ENCODE results near the gene EEF1AKMT3.

EEF1AKMT3 gene

DNA sequence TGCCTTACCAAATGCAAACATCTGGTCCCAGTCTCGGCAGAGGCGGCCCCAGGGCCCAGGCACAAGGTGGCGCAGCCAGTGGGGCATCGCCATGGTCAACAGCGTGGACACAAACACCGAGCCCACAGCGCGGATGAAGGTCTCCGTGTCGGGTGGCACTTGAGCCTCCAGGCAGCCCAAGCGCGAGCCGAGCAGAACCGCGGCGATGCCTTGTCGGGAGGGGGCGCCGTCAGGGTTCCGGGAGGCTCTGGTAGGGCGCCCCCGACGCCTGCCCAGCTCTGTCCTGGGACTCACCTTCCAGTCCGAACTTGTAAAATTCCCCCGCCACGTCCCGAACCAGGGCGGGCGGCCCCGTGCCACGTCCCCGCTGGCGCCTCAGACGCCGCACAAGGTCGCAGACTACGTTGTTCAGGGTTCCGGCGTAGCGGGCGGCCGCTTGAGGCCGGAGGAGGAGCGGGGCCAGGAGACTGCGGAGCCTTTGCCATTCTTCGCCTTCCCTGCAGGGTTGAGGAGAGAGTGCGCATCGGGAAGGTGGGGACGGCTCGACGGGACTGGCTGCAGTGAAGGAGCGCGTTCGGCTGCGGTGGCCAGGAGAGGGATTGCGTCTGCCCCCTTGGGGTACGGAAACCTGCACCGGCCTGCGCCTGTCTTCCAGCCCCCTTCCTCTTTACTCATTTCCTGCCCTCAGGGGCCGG is 7.3 kb upstream of the EEF1AKMT3 start:
- Histone ChIP-seq H3K9me3 (ENCODE audit: severe bottlenecking) (no peaks in the 10 kb centered on the region), H3K27me3 (ENCODE audit: insufficient read depth, low read depth, severe bottlenecking) (no peaks in the 10 kb centered on the region), H3K4me3 (ENCODE audit: low read depth, low read length) (no peak overlapping the region), H3K36me3 (peaks cover 78% of the 10 kb centered on the region), H3K27ac (peak overlapping the region; percentile 94)
- TF ChIP-seq, protein P1, sequence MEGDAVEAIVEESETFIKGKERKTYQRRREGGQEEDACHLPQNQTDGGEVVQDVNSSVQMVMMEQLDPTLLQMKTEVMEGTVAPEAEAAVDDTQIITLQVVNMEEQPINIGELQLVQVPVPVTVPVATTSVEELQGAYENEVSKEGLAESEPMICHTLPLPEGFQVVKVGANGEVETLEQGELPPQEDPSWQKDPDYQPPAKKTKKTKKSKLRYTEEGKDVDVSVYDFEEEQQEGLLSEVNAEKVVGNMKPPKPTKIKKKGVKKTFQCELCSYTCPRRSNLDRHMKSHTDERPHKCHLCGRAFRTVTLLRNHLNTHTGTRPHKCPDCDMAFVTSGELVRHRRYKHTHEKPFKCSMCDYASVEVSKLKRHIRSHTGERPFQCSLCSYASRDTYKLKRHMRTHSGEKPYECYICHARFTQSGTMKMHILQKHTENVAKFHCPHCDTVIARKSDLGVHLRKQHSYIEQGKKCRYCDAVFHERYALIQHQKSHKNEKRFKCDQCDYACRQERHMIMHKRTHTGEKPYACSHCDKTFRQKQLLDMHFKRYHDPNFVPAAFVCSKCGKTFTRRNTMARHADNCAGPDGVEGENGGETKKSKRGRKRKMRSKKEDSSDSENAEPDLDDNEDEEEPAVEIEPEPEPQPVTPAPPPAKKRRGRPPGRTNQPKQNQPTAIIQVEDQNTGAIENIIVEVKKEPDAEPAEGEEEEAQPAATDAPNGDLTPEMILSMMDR (IDR thresholded peaks at IDR 0.05; ENCODE audit: low read depth, low read length), result no peak
- DNase-seq, result no peak

DNA sequence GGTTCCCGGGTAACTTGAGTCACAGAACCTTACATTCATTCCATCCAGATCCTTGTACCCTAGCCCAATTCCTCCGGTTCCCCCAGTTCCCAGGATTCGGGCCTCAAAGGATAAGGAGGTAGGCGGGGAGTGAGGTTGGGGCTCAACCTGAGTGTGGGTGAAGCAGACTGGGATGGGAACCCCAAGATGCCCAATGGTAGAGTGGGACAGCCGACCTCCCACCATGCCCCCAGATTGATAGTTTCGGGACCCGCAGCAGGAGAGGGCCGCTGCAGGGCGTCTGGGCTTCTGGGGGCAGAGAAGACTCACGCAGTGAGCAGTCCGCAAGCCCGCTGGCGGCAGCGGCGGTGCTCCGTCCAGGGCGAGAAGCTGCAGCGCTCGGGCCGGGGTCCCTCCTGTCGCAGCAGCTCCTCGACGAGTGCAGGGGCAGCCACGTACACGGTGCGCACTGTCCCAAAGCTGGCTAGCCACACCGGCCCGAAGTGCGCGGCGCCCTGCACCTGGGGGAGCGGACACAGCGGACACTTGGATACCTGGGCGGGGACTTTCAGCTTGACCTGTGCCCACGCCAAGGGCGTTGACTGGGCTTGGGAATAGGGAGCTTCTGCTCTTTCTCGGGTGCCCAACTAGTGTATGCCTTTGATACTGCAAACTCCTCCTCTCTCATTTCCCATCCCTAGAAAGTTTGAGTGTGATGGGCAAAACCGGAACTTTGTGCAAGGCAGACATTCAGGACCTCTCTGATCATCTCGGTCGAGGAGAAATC is 6.5 kb upstream of the EEF1AKMT3 start:
- Histone ChIP-seq H3K4me3 (ENCODE audit: low read depth, low read length) (peak overlapping the region; percentile 88), H3K27me3 (ENCODE audit: insufficient read depth, low read depth, severe bottlenecking) (no peaks in the 10 kb centered on the region), H3K27ac (peak overlapping the region; percentile 93), H3K9me3 (ENCODE audit: severe bottlenecking) (no peaks in the 10 kb centered on the region), H3K36me3 (peaks cover 78% of the 10 kb centered on the region)
- TF ChIP-seq, protein P1 (IDR thresholded peaks at IDR 0.05; ENCODE audit: low read depth, low read length), result no peak
- no peak for DNase-seq

DNA sequence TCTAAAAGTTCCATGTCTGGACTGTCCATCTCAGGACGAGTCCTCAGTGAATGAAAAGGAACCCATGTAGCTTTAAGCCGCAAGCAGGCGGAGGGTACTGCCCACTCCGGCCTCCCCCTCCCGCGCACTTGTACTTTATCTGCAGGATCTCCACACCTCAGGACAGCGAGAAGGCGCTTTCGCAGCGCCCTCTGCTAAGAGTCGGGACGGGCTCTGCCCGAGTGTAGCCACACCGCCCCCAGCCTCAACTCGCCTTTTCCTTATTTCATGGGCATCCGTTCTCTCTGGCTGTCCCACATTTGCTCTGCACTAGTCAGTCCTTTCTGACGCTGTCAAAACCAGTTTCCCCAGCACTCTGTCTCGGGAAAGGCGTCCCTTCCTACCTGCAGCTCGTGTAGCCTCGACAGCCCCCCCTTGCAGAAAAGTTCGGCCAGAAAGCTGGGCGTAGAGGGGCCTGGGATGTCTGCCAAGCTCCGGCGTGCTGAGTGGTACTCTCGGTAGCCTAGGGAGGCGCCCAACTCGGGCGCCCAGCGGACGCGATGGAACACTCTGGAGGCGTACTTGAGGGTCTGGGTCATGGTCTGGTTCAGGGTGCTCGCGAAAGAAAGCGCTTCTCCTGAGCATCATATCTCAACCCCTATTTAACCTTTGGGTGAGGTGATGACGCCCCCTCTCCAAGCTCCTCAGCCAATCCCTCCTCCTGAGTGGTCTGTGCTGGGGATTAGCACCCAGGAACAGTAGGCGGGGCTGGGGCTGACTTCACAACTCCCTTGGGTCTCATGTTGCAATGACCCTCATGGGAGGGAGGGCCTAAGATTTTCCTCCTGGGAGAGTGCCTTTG is 5.7 kb upstream of the EEF1AKMT3 start, which contains the start of gene CYP27B1:
Gene CYP27B1 (minus strand): TSS at position 615 of the 841 bp plus-strand sequence. CDS start 37 bp downstream, at position 578.
- Histone ChIP-seq H3K27me3 (ENCODE audit: insufficient read depth, low read depth, severe bottlenecking) (no peaks in the 10 kb centered on the region), H3K4me3 (ENCODE audit: low read depth, low read length) (peak within 1 kb of the TSS; percentile 88), H3K9me3 (ENCODE audit: severe bottlenecking) (no peaks in the 10 kb centered on the region), H3K36me3 (peaks cover 73% of the 10 kb centered on the region), H3K27ac (peak within 1 kb of the TSS; percentile 93)
- DNase-seq, result peak; percentile 97
- TF ChIP-seq, protein P1 (IDR thresholded peaks at IDR 0.05; ENCODE audit: low read depth, low read length), result no peak

DNA sequence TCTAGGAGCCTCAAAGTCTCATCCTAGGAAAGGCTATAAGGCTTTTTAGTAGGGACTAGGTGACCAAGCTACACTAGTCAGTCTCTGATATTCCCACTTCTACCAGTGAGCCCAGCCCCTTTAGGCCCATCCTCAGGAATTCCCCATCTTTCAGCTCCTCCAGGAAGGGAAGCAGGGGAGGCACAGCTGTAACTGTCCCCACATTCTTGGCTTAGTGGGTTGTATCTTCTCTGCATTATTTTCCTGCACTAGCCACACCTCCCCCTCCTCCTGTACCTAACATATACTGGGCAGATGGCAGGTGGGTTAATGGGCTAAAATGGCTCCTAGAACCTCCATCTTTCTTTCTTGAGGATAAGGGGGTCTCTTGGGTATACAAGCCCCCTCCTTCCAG is 5.1 kb upstream of the EEF1AKMT3 start:
- peak overlapping the region; percentile 88 for H3K4me3 ChIP-seq (ENCODE audit: low read depth, low read length)
- DNase-seq, result peak; percentile 55
- H3K9me3 ChIP-seq (ENCODE audit: severe bottlenecking), result no peaks in the 10 kb centered on the region
- H3K27me3 ChIP-seq (ENCODE audit: insufficient read depth, low read depth, severe bottlenecking), result no peaks in the 10 kb centered on the region
- TF ChIP-seq, protein P1 (IDR thresholded peaks at IDR 0.05; ENCODE audit: low read depth, low read length), result no peak
- H3K27ac ChIP-seq, result peak overlapping the region; percentile 93
- peaks cover 69% of the 10 kb centered on the region for H3K36me3 ChIP-seq

DNA sequence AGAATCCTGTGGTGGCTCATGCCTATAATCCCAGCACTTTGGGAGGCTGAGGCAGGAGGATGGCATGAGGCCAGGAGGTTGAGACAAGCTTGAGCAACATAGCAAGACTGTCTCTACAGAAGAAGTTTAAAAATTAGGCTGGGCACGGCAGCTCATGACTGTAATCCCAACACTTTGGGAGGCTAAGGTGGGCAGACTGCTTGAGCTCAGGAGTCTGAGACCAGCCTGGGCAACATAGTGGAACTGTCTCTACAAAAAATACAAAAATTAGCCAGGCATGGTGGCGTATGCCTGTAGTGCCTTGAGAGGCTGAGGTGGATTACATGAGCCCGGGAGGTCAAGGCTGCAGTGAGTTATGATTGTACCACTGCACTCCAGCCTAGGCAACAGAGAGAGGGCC is 4.5 kb upstream of the EEF1AKMT3 start:
- no peak overlapping the region; the same call in 1 of the 2 replicates for H3K4me3 ChIP-seq (ENCODE audit: low read depth, low read length)
- H3K27me3 ChIP-seq (ENCODE audit: insufficient read depth, low read depth, severe bottlenecking), result no peaks in the 10 kb centered on the region
- DNase-seq, result no peak
- peak overlapping the region; percentile 93 for H3K27ac ChIP-seq
- H3K9me3 ChIP-seq (ENCODE audit: severe bottlenecking), result no peaks in the 10 kb centered on the region
- H3K36me3 ChIP-seq, result peaks cover 66% of the 10 kb centered on the region
- TF ChIP-seq, protein P1 (IDR thresholded peaks at IDR 0.05; ENCODE audit: low read depth, low read length), result no peak
